ENCODE data around the gene TRNAU1AP. TPM values are rescaled to one million over a fixed set of nuclear protein-coding genes. Genes with fewer than 3 reads are reported as not detected.

The TRNAU1AP gene
- total RNA-seq, 1 donor from 2014 or later: 42.0 TPM

DNA sequence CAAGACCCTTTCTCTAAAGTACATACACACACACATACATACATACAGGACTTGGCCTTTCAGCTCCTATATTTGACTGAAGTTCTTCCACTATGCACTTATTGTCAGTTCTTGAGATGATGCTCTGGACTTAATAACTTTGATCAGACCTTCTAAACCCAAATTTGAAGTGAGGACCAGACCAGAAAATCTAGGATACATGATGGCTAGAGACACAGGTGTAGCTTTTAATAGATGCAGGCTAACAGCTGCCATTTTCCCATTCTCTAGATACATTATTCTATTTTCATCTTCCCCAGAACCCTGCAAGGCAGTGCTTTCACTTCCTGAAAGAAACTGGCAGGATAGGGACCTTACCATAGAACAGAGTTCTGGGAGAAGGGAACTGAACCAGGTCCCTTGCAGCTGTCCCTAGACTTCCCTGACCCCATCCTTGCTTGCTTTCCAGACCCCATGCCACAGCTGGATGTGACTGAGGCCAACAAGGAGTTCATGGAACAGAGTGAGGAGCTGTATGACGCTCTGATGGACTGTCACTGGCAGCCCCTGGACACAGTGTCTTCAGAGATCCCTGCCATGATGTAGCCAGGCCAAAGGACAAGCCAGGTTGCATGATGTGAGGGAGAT lies 24.3 kb downstream of the TRNAU1AP start:
- POLR2A ChIA-PET: interaction anchor here (0.6 to 9.4 kb wide), 5 partner anchors 22 to 72 kb away, joined by 3 to 221 read pairs (median 4); partner anchors contain the start of genes RCC1 and TRNAU1AP

DNA sequence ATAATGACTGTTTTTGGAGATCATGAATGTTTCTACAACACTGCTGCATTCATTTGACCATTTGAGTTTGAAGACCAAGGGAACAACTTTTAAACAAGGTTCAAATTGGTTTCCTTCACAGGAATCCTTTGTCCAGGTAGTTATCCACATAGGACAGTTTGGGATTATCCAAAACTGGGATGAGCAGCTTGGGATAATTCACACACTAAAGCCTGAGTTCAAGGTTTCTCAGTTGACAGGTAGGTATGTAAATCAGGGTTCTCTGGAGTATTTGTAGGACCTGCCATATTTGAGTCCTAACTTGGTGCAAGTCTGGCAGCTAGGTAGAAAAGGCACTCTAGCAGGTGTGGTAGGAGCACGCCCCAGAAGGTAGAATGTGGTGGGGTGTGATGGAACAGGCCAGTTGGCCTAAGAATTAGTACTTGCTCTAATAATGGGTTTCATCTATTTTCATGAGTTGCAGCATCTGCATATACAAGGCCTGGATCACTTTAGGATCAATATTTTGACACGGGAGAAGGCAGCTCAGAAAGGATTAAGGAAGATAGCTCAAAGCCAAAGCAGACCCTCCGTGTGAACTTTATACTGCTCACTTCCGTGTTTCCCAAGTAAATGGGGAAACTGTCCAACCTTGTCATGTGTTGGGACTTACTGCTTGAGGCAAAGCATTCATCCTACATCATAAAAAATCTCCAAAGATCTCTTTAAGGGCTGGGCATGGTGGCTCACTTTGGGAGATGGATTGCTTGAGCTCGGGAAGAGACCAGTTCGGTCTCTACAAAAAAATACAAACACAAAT lies 25.1 kb downstream of the TRNAU1AP start:
- peaks cover 67% of the 10 kb centered on the region for H3K36me3 Mint-ChIP-seq (ENCODE audit: low read depth)
- no peaks in the 10 kb centered on the region for H3K27me3 Mint-ChIP-seq

More for the DNA sequence above, 24.3 kb downstream of the TRNAU1AP start:
- Mint-ChIP-seq H3K9me3 (no peaks in the 10 kb centered on the region), H3K27me3 (no peaks in the 10 kb centered on the region), H3K4me1 (peaks cover 34% of the 10 kb centered on the region), H3K36me3 (ENCODE audit: low read depth) (peaks cover 67% of the 10 kb centered on the region), H3K4me3 (no peak overlapping the region), H3K27ac (peak overlapping the region; percentile 59)
- intact Hi-C loops (cut with micrococcal nuclease): no loop called here
- ATAC-seq (ENCODE audit: low read depth) (no peak), DNase-seq (no peak)
- CTCF ChIA-PET: interaction anchor here (0.9 kb wide), 1 partner anchor 26 kb away, joined by 7 read pairs; no protein-coding TSS in a partner anchor
- no peak for TF ChIP-seq CTCF (IDR thresholded peaks at IDR 0.05)

DNA sequence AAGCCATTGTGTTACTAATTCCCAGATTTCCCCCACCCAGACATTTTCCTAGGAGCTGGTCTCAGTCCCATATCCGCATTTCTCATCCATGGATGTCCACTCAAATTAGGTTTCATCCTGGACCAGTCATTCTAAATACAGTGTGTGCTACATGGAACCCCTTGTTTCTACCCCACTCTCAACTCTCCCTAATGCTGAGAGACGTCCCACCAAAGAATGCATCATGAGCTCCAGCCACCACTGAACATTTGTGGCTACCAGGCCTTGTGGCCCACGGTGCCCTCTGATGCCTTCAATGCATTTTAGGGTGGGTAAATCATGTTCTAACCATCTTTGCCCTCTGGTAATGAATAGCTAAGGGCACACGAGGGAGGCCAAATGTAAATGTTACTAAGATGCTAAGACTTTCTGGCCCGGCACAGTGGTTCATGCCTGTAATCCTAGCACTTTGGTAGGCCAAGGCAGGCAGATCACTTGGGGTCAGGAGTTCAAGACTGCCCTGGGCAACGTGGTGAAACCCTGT lies 25.9 kb downstream of the TRNAU1AP start:
- peak overlapping the region; percentile 32 for H3K4me3 Mint-ChIP-seq
- ATAC-seq (ENCODE audit: low read depth) (no peak), DNase-seq (no peak)
- H3K4me1 Mint-ChIP-seq: peaks cover 41% of the 10 kb centered on the region
- POLR2A ChIA-PET: interaction anchor here (0.6 to 9.4 kb wide), 15 partner anchors 10 to 358 kb away, joined by 3 to 221 read pairs (median 6); partner anchors contain the start of genes MED18, RCC1, RNU11 and TAF12
- CTCF ChIA-PET: interaction anchor here (1.5 to 1.9 kb wide), 2 partner anchors 24 to 60 kb away, joined by 6 to 9 read pairs; no protein-coding TSS in a partner anchor
- H3K9me3 Mint-ChIP-seq: no peaks in the 10 kb centered on the region
- H3K36me3 Mint-ChIP-seq (ENCODE audit: low read depth): peaks cover 61% of the 10 kb centered on the region
- intact Hi-C loops (cut with micrococcal nuclease): no loop called here
- H3K27ac Mint-ChIP-seq: peak overlapping the region; percentile 51
- no peak for TF ChIP-seq CTCF (IDR thresholded peaks at IDR 0.05)
- H3K27me3 Mint-ChIP-seq: no peaks in the 10 kb centered on the region

More for the DNA sequence above, 25.1 kb downstream of the TRNAU1AP start:
- ChIA-PET CTCF (no interaction called here), POLR2A (interaction anchor here (0.6 to 9.4 kb wide), 8 partner anchors 23 to 332 kb away, joined by 3 to 221 read pairs (median 7); partner anchors contain the start of genes MED18, RCC1, TAF12 and TRNAU1AP)
- TF ChIP-seq CTCF (IDR thresholded peaks at IDR 0.05): no peak
- ATAC-seq (ENCODE audit: low read depth) (no peak), DNase-seq (no peak)
- peaks cover 39% of the 10 kb centered on the region for H3K4me1 Mint-ChIP-seq
- no peak overlapping the region for H3K4me3 Mint-ChIP-seq
- intact Hi-C loops (cut with micrococcal nuclease): no loop called here
- H3K27ac Mint-ChIP-seq: peak overlapping the region; percentile 18
- H3K9me3 Mint-ChIP-seq: no peaks in the 10 kb centered on the region

- Mint-ChIP-seq H3K9me3 (no peaks in the 10 kb centered on the region), H3K4me1 (peaks cover 41% of the 10 kb centered on the region), H3K36me3 (ENCODE audit: low read depth) (peaks cover 61% of the 10 kb centered on the region), H3K4me3 (peak overlapping the region; percentile 96), H3K27me3 (no peaks in the 10 kb centered on the region), H3K27ac (peak overlapping the region; percentile 66)
- intact Hi-C loops (cut with micrococcal nuclease): no loop called here
- no peak for TF ChIP-seq CTCF (IDR thresholded peaks at IDR 0.05)
- no peak for DNase-seq
- no peak for ATAC-seq (ENCODE audit: low read depth)
- CTCF ChIA-PET: interaction anchor here (1.5 to 1.9 kb wide), 2 partner anchors 24 to 61 kb away, joined by 6 to 9 read pairs; no protein-coding TSS in a partner anchor
- POLR2A ChIA-PET: interaction anchor here (0.6 to 9.4 kb wide), 18 partner anchors 10 to 544 kb away, joined by 3 to 221 read pairs (median 6); partner anchors contain the start of genes MED18, RCC1, RNU11 and TAF12
Observed at GRCh38 chr1:28579401-28579800, 26.5 kb downstream of the TRNAU1AP start.
